Astrocyte of the spinal cord (primary cell): ENCODE results near the gene PTPRN2.
"Not testable (repeated sequence)": the region's sequence is repeated elsewhere in the genome, so short reads cannot be mapped to it uniquely, and the experiment has no call there.

Experiments
- DNase-seq: peaks from one replicate; pipeline ENCODE4 v3.0.0; 2011; ENCODE audit warnings: low read depth, low spot score
- H3K4me3 ChIP-seq: 2 replicates; pipeline ENCODE4 v1.5.1; 2011; ENCODE audit warnings: low read depth, mild to moderate bottlenecking, low read length, moderate library complexity
- in situ Hi-C: cut with HindIII; loops from 2 replicates; pipeline ENCODE4 v1.10.0; 2017; ENCODE audit warnings: low sequenced_read_pairs
- TF ChIP-seq, protein P1 (sequence below): IDR thresholded peaks from 2 replicates; pipeline ENCODE4 v1.5.1; 2012; ENCODE audit warnings: low read depth, mild to moderate bottlenecking, low read length, inconsistent platforms

The PTPRN2 gene

DNA sequence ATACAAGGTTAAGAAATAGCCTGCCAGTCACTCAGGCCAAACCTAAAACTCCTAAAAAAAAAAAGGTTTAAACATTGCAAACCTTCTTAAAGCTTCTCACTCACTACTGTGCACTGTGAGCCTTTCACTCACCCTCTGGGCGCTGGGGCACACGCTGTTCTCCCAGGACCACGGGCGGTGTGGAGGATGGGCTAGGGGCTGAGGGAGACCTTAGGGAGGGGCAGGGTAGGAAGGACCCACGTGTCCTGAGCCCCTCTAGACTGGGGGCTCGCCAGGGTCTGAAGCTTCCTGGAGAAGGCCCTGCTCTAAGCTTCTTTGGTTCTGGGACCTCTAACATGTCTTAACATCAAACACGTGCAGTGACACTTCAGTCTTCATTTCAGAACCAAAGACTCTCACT is 681.0 kb downstream of the PTPRN2 start:
- H3K4me3 ChIP-seq: no peak overlapping the region
- TF ChIP-seq, protein P1, sequence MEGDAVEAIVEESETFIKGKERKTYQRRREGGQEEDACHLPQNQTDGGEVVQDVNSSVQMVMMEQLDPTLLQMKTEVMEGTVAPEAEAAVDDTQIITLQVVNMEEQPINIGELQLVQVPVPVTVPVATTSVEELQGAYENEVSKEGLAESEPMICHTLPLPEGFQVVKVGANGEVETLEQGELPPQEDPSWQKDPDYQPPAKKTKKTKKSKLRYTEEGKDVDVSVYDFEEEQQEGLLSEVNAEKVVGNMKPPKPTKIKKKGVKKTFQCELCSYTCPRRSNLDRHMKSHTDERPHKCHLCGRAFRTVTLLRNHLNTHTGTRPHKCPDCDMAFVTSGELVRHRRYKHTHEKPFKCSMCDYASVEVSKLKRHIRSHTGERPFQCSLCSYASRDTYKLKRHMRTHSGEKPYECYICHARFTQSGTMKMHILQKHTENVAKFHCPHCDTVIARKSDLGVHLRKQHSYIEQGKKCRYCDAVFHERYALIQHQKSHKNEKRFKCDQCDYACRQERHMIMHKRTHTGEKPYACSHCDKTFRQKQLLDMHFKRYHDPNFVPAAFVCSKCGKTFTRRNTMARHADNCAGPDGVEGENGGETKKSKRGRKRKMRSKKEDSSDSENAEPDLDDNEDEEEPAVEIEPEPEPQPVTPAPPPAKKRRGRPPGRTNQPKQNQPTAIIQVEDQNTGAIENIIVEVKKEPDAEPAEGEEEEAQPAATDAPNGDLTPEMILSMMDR: no peak
- in situ Hi-C loops: no loop called here
- no peak for DNase-seq

DNA sequence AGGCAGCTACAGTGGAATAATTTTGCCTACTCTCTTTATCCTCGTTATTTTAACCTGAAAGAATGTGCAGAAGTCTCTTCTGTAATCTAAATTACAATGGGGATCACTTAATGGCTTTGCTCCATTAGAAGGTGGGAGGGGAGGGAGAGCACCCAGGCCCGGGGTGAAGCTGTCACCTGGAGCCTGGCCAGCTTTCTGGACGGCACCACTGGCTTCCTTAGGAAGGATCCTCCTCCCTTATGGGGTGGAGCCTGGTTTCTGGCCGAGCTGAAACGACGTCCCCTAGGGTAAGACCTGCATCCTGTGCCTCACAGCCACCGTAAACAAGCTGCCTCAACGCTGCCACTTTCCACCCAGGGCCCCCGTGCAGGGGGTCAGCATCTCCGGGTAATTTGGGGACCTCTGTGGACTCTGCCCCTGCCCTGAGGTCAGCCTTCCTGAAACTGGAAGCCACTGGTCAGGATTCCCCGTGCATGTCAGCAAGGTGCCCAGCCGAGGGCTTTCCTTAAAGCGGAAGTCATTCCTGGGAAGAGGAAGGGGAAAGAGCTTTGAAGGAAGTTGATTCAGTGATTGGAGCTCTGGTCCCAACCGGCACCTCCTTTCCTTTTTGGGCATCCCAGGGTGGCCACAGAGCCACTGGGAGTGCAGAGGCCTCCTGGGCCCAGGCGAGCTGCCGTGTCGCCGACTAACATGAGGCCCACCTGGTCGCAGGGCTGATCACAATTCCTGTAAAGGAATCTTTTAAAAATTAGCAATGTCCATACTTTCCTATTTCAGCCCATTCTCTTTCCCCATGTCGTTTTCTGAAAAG is 681.8 kb downstream of the PTPRN2 start:
- no peak for DNase-seq
- H3K4me3 ChIP-seq: no peak overlapping the region
- in situ Hi-C loops: no loop called here
- TF ChIP-seq, protein P1: no peak

DNA sequence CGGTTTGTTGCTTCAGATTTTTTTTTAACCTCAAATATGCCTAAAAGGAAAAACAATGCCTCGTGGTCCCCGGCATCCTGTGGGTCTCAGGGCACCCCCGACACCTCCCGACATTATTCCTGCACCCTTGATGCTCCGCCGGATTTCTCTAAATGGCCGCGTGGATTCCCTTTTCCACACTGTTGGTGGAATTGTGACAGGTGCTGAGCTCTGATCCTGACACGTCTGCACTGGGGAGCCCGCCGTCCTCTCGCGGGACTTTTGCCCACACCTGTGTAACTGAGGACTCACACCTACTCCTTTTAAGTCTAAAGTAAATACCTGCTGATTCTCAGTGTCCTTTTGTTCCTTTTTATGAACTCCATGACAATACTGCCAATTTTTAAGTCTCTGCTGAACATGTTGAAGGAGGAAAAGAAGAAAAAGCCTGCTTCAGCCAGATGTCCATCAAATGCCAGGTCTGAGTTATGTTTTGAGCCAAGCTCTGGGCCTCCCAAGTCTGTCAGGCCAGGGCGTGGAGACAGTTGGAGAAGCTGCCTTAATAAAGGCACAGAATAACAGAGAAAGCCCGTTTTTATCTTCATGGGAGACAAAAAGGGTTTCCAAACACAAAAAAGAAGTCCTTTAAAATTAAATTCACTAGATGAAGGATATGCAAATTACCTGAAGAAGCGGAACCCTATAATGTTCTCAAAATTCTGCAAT is 682.6 kb downstream of the PTPRN2 start:
- in situ Hi-C loops: no loop called here
- DNase-seq: no peak
- TF ChIP-seq, protein P1: no peak
- H3K4me3 ChIP-seq: no peak overlapping the region

DNA sequence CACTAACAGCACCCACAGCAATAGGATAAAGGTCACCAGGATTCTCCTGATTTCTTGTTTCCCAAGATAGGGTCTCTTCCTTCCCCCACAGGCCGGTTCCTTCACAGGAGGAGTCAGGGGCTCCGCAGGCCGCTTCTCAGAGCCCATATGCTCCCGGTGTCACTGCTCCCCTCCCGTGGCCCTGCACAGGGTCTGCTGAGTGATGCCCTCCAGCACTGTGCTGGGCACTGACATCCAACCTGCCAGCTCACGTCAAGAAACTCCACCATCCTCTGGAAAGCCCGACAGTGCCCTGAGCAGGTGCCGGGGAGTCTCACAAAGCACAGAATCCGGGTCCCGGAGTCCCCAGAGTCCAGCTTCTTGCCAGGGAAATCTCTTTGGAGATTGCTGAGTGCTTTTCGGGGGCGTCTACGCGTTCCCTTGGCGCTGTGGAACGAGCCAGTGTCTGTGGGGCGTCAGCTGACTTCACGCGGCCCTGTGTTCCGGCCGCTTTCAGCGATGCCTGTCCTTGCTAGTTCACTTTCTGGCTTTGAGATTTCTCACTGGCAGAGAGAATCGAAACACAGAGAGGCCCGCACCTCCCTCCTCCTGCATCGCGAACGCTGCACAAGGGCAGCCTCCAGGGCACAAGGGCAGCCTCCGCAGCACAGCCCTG is 683.3 kb downstream of the PTPRN2 start:
- no peak for DNase-seq
- in situ Hi-C loops: no loop called here
- TF ChIP-seq, protein P1: no peak
- no peak overlapping the region for H3K4me3 ChIP-seq

DNA sequence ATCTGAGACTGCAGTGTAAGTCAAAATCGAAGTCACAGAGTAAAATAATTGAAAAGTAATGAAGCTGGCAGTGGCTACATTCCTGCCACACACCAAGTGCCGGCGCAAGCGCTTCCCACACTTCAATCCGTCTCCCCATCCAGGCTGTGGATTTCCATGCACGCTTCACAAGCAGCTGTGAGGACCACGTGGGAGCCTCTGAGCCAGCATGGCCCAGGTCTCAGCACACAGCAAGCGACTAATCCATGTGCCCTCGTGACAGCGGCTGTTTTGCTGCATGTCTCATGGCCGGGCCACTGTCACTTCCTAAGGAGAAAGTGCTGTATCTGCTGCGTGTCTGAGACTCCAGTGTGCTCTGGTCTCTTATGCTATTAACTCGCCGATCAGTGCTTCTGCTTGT is 683.9 kb downstream of the PTPRN2 start:
- in situ Hi-C loops: no loop called here
- DNase-seq: no peak
- TF ChIP-seq, protein P1: no peak
- H3K4me3 ChIP-seq: no peak overlapping the region

DNA sequence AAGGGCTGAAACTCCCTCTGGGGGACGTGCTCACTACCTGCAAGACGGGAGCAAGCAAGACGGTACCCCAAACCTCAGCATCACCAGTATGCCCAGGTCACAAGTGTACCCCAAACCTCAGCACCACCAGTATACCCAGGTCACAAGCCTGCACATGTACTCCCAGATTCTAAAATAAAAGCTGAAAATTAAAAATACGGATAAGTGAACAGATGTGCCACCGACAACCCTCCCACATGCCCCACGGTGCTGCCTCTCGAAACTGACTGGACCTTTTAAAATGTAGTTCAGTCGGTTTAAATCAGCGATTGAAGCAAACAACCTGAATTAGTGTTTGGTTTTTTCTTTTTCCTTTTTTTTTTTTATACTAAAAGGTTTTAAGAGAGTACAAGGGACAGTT is 684.3 kb downstream of the PTPRN2 start:
- in situ Hi-C loops: no loop called here
- TF ChIP-seq, protein P1: no peak

DNA sequence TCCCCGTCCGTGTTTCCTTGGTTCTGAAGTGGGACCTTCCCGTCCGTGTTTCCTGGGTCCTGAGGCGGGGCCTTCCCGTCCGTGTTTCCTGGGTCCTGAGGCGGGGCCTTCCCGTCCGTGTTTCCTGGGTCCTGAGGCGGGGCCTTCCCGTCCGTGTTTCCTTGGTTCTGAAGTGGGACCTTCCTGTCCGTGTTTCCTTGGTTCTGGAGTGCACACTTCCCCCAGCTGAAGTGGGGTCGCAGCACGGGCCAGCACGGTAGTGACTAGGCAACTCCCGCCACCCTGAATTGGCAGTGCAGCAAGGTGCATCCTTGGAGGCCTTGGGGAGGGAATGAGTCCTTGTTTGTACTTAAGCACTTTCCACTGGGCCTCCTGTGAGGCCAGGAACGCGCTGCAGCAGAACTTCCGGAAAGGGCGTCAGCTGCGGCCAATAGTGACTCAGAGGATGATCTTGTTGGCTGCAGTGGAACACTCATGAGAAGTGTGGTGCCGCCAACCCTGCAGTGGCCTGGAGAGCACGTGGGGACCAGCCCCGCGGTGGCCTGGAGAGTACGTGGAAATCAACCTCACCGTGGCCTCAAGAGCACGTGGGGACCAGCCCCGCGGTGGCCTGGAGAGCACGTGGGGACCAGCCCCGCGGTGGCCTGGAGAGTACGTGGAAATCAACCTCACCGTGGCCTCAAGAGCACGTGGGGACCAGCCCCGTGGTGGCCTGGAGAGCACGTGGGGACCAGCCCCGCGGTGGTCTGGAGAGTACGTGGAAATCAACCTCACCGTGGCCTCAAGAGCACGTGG is 685.6 kb downstream of the PTPRN2 start:
- DNase-seq, in situ Hi-C loops, H3K4me3 ChIP-seq: not testable (repeated sequence)

More for the DNA sequence above, 684.3 kb downstream of the PTPRN2 start:
- no peak for DNase-seq
- H3K4me3 ChIP-seq: no peak overlapping the region
